Keratinocyte (primary cell): ENCODE data around the gene UBE2O. TPM values are rescaled to one million over a fixed set of nuclear protein-coding genes. Genes with fewer than 3 reads are reported as not detected.

ENCODE experiments used
- DNase-seq: peaks from one replicate; pipeline ENCODE4 v3.0.0-alpha.2; 2011; ENCODE audit warnings: low read depth, missing footprints, low spot score
- FAIRE-seq: peaks from 2 replicates; lab custom pipeline; 2011; peaks lifted over from hg19 to GRCh38; lab: Jason Lieb, UNC
- H2AFZ ChIP-seq: 2 replicates; pipeline ENCODE4 v1.6.0; 2012; ENCODE audit warnings: low read length, control low read depth, inconsistent platforms; ENCODE audit not compliant: control insufficient read depth
- H3K27ac ChIP-seq: 2 replicates; pipeline ENCODE4 v1.5.1; 2011; ENCODE audit warnings: low read length; ENCODE audit not compliant: control insufficient read depth, insufficient read depth
- H3K27me3 ChIP-seq: 3 replicates; pipeline ENCODE4 v1.6.0; 2011; ENCODE audit warnings: low read length; ENCODE audit not compliant: control insufficient read depth, insufficient read depth; ENCODE audit errors: extremely low read depth
- H3K36me3 ChIP-seq, 2 experiments: 2 replicates in 1 of 2; 3 replicates in 1 of 2; pipeline ENCODE4 v1.5.1; 2011; ENCODE audit warnings: low read length in 2 of 2, mild to moderate bottlenecking in 1 of 2; ENCODE audit not compliant: control insufficient read depth in 2 of 2, insufficient read depth in 2 of 2; ENCODE audit errors: extremely low read depth in 1 of 2
- H3K4me1 ChIP-seq: 3 replicates; pipeline ENCODE4 v1.5.1; 2011; ENCODE audit warnings: low read length; ENCODE audit not compliant: control insufficient read depth, insufficient read depth; ENCODE audit errors: extremely low read depth
- H3K4me2 ChIP-seq: 3 replicates; pipeline ENCODE4 v1.6.0; 2011; ENCODE audit warnings: low read depth, low read length; ENCODE audit not compliant: control insufficient read depth, insufficient read depth; ENCODE audit errors: extremely low read depth
- H3K4me3 ChIP-seq, 3 experiments: fragments of 200-600 bp in 1 of 3; sonication (generic) in 1 of 3; 2 replicates in 2 of 3; 3 replicates in 1 of 3; pipeline ENCODE4 v1.5.1; 2011 to 2016; ENCODE audit warnings: low read length in 3 of 3, mild to moderate bottlenecking in 3 of 3, control low read depth in 2 of 3, inconsistent platforms in 1 of 3, low read depth in 1 of 3, mixed read lengths in 1 of 3, mixed run types in 1 of 3, moderate library complexity in 1 of 3; ENCODE audit not compliant: control insufficient read depth in 2 of 3, insufficient read depth in 2 of 3; ENCODE audit errors: extremely low read depth in 1 of 3
- H3K79me2 ChIP-seq: 2 replicates; pipeline ENCODE4 v1.6.0; 2012; ENCODE audit warnings: low read length; ENCODE audit not compliant: control insufficient read depth, insufficient read depth
- H3K9ac ChIP-seq: 3 replicates; pipeline ENCODE4 v1.6.0; 2011; ENCODE audit warnings: low read length; ENCODE audit not compliant: control insufficient read depth, insufficient read depth; ENCODE audit errors: extremely low read depth
- H3K9me1 ChIP-seq: 3 replicates; pipeline ENCODE4 v1.6.0; 2011; ENCODE audit warnings: low read length; ENCODE audit not compliant: control insufficient read depth, insufficient read depth; ENCODE audit errors: extremely low read depth
- H3K9me3 ChIP-seq: 2 replicates; pipeline ENCODE4 v1.5.1; 2012; ENCODE audit warnings: low read depth, low read length; ENCODE audit not compliant: control insufficient read depth
- H4K20me1 ChIP-seq: 3 replicates; pipeline ENCODE4 v1.6.0; 2011; ENCODE audit warnings: low read length; ENCODE audit not compliant: control insufficient read depth, insufficient read depth; ENCODE audit errors: extremely low read depth
- EZH2 ChIP-seq: IDR thresholded peaks from one replicate; pipeline ENCODE4 v1.6.1; 2012; ENCODE audit warnings: inconsistent platforms, mild to moderate bottlenecking, low read length, moderate library complexity
- dilution Hi-C: fragments of 300-500 bp; cut with MboI; formaldehyde crosslinking; loops from one replicate; pipeline ENCODE4 v1.7.0; 2020; ENCODE audit warnings: low sequenced_read_pairs; ENCODE audit not compliant: extremely low pct_ligation_motif_present
- polyA plus RNA-seq, 5 experiments: library from polyadenylated mRNA; depleted of rRNA in 3 of 5; stranded (reverse) in 3 of 5; stranded (forward) in 1 of 5; unstranded in 1 of 5; fragments of >200 nt; gene quantifications; 1 replicate in 1 of 5; 2 replicates in 3 of 5; 3 replicates in 1 of 5; pipeline versions ENCODE4 v1.2.1 to v1.2.3, GENCODE V29; 2011 to 2012; ENCODE audit warnings: missing spikeins in 2 of 5, low read depth in 1 of 5, low replicate concordance in 1 of 5
- TF ChIP-seq, protein P1 (sequence below), 3 experiments: IDR thresholded peaks in 1 of 3; conservative IDR thresholded peaks in 1 of 3; optimal IDR thresholded peaks in 1 of 3; 2 replicates in 2 of 3; 3 replicates in 1 of 3; pipeline versions ENCODE3 to v1.5.1; 2011; ENCODE audit warnings: low read length in 3 of 3, mild to moderate bottlenecking in 3 of 3, moderate library complexity in 2 of 3, control low read depth in 1 of 3, inconsistent platforms in 1 of 3; ENCODE audit not compliant: insufficient read depth in 2 of 3; ENCODE audit errors: extremely low read depth in 1 of 3

The UBE2O gene
- polyA plus RNA-seq, 1 donor (not counting 4 experiments of a cell fraction or from before 2014, with no cell fraction given), result 10.9 TPM

- H3K79me2 ChIP-seq, result no peaks in the 10 kb centered on the region
- no peak for FAIRE-seq
- H2AFZ ChIP-seq, result no peak overlapping the region
- H3K27ac ChIP-seq, result no peak overlapping the region
- H3K9me1 ChIP-seq, result no peaks in the 10 kb centered on the region
- no peaks in the 10 kb centered on the region for H4K20me1 ChIP-seq
- H3K4me1 ChIP-seq, result no peaks in the 10 kb centered on the region
- no peak overlapping the region for H3K9ac ChIP-seq
- no peaks in the 10 kb centered on the region for H3K9me3 ChIP-seq
- dilution Hi-C loops, result no loop called here
- H3K4me3 ChIP-seq, result no peak overlapping the region
- DNase-seq, result no peak
- peaks cover 9 to 42% of the 10 kb centered on the region in 2 experiments for H3K36me3 ChIP-seq
- H3K27me3 ChIP-seq, result no peaks in the 10 kb centered on the region
- TF ChIP-seq, protein P1, sequence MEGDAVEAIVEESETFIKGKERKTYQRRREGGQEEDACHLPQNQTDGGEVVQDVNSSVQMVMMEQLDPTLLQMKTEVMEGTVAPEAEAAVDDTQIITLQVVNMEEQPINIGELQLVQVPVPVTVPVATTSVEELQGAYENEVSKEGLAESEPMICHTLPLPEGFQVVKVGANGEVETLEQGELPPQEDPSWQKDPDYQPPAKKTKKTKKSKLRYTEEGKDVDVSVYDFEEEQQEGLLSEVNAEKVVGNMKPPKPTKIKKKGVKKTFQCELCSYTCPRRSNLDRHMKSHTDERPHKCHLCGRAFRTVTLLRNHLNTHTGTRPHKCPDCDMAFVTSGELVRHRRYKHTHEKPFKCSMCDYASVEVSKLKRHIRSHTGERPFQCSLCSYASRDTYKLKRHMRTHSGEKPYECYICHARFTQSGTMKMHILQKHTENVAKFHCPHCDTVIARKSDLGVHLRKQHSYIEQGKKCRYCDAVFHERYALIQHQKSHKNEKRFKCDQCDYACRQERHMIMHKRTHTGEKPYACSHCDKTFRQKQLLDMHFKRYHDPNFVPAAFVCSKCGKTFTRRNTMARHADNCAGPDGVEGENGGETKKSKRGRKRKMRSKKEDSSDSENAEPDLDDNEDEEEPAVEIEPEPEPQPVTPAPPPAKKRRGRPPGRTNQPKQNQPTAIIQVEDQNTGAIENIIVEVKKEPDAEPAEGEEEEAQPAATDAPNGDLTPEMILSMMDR (optimal IDR thresholded peaks at IDR 0.05 in 1 of 3, IDR thresholded peaks at IDR 0.05 in 1 of 3, conservative IDR thresholded peaks at IDR 0.05 in 1 of 3; ENCODE audit: extremely low read depth in 1 of 3, insufficient read depth in 2 of 3, low read length in 3 of 3), result no peak
- no peak overlapping the region for H3K4me2 ChIP-seq
These were observed 19.8 kb upstream of the UBE2O start for GRCh38 chr17:76472726-76473125.

DNA sequence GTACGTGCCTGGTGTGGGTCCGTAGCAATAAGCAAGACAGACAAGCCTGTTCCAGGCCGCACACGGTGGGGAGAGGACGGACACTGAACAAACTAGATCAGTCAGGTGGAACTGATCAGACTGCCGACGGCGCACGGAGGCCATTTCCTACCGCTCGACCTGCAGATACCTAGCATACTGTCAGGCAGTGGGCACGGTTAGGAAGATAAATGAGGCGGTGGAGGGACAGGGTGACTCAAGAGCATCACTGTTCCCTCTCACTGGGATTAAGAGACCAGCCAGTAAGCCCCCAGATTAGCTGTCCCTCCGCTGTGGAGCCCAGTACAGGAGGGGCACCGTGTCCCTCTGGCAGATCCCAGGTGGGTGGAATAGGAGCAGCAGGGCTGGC is 19.3 kb upstream of the UBE2O start:
- H3K9me1 ChIP-seq, result no peaks in the 10 kb centered on the region
- H2AFZ ChIP-seq, result no peak overlapping the region
- DNase-seq (no peak), FAIRE-seq (no peak)
- no peak for TF ChIP-seq EZH2
- TF ChIP-seq, protein P1 (optimal IDR thresholded peaks at IDR 0.05 in 1 of 3, IDR thresholded peaks at IDR 0.05 in 1 of 3, conservative IDR thresholded peaks at IDR 0.05 in 1 of 3; ENCODE audit: extremely low read depth in 1 of 3, insufficient read depth in 2 of 3, low read length in 3 of 3), result no peak
- no peaks in the 10 kb centered on the region for H3K9me3 ChIP-seq
- no peaks in the 10 kb centered on the region for H3K79me2 ChIP-seq
- H3K27ac ChIP-seq, result no peak overlapping the region
- H3K27me3 ChIP-seq, result no peaks in the 10 kb centered on the region
- peaks cover 9 to 42% of the 10 kb centered on the region in 2 experiments for H3K36me3 ChIP-seq
- H4K20me1 ChIP-seq, result no peaks in the 10 kb centered on the region
- no peak overlapping the region for H3K4me2 ChIP-seq
- H3K4me1 ChIP-seq, result no peaks in the 10 kb centered on the region
- dilution Hi-C loops, result no loop called here
- no peak overlapping the region for H3K9ac ChIP-seq
- H3K4me3 ChIP-seq, result no peak overlapping the region
